IPS-18a (cell line): ENCODE results near the gene ERI2.

ENCODE experiments used
- H3K27ac ChIP-seq: one replicate; pipeline ENCODE4 v1.5.1; 2013; ENCODE audit warnings: low read length
- H3K27me3 ChIP-seq: one replicate; pipeline ENCODE4 v1.6.1; 2013; ENCODE audit warnings: mild to moderate bottlenecking, low read length; ENCODE audit not compliant: control insufficient read depth, insufficient read depth
- H3K36me3 ChIP-seq: one replicate; pipeline ENCODE4 v1.6.1; 2013; ENCODE audit warnings: low read depth, low read length; ENCODE audit not compliant: control insufficient read depth
- H3K4me1 ChIP-seq: one replicate; pipeline ENCODE4 v1.6.1; 2013; ENCODE audit warnings: low read depth, low read length; ENCODE audit not compliant: control insufficient read depth
- H3K4me3 ChIP-seq: one replicate; pipeline ENCODE4 v1.5.1; 2013; ENCODE audit warnings: low read length
- H3K9ac ChIP-seq: one replicate; pipeline ENCODE4 v1.6.1; 2013; ENCODE audit warnings: mild to moderate bottlenecking, low read length, moderate library complexity
- H3K9me3 ChIP-seq: one replicate; pipeline ENCODE4 v1.6.1; 2013; ENCODE audit warnings: low read depth, low read length; ENCODE audit not compliant: control insufficient read depth

ERI2 gene

GRCh38 chr16:20806168-20807050, at the start of gene ERI2, which contains the start of gene REXO5:
ERI2 (minus strand) TSS chr16:20806472; CDS start chr16:20806430, 42 bp downstream.
REXO5 (plus strand) TSS chr16:20806527; CDS start chr16:20806954, 427 bp downstream.
- no peaks in the 10 kb centered on the region for H3K27me3 ChIP-seq
- H3K4me3 ChIP-seq, result peak within 1 kb of the TSS; percentile 89
- no peaks in the 10 kb centered on the region for H3K9me3 ChIP-seq
- peak within 1 kb of the TSS; percentile 69 for H3K27ac ChIP-seq
- H3K4me1 ChIP-seq, result no peaks in the 10 kb centered on the region
- peak within 1 kb of the TSS; percentile 92 for H3K9ac ChIP-seq
- no peaks in the 10 kb centered on the region for H3K36me3 ChIP-seq

GRCh38 chr16:20854963-20855362, 48.7 kb upstream of the ERI2 start:
- Histone ChIP-seq H3K9ac (no peak overlapping the region), H3K4me3 (no peak overlapping the region), H3K9me3 (no peaks in the 10 kb centered on the region), H3K27ac (no peak overlapping the region), H3K27me3 (no peaks in the 10 kb centered on the region), H3K4me1 (peaks cover 13% of the 10 kb centered on the region), H3K36me3 (peaks cover 2% of the 10 kb centered on the region)

- Histone ChIP-seq H3K4me3 (no peak overlapping the region), H3K9me3 (no peaks in the 10 kb centered on the region), H3K27ac (no peak overlapping the region), H3K36me3 (no peaks in the 10 kb centered on the region), H3K27me3 (no peaks in the 10 kb centered on the region), H3K9ac (no peak overlapping the region), H3K4me1 (peaks cover 5% of the 10 kb centered on the region)
These were observed 47.8 kb upstream of the ERI2 start for GRCh38 chr16:20853981-20854620.

GRCh38 chr16:20853143-20853542, 46.9 kb upstream of the ERI2 start:
- Histone ChIP-seq H3K36me3 (no peaks in the 10 kb centered on the region), H3K9ac (no peak overlapping the region), H3K4me3 (no peak overlapping the region), H3K27ac (no peak overlapping the region), H3K4me1 (peaks cover 4% of the 10 kb centered on the region), H3K27me3 (no peaks in the 10 kb centered on the region), H3K9me3 (no peaks in the 10 kb centered on the region)

- Histone ChIP-seq H3K36me3 (no peaks in the 10 kb centered on the region), H3K4me1 (no peaks in the 10 kb centered on the region), H3K27me3 (no peaks in the 10 kb centered on the region), H3K27ac (no peak overlapping the region), H3K9ac (no peak overlapping the region), H3K4me3 (no peak overlapping the region), H3K9me3 (no peaks in the 10 kb centered on the region)
These were observed 45.3 kb upstream of the ERI2 start for GRCh38 chr16:20851601-20852000.

- H3K9me3 ChIP-seq, result no peaks in the 10 kb centered on the region
- H3K4me1 ChIP-seq, result no peaks in the 10 kb centered on the region
- H3K4me3 ChIP-seq, result no peak overlapping the region
- H3K9ac ChIP-seq, result no peak overlapping the region
- no peaks in the 10 kb centered on the region for H3K27me3 ChIP-seq
- no peaks in the 10 kb centered on the region for H3K36me3 ChIP-seq
- H3K27ac ChIP-seq, result no peak overlapping the region
These were observed 44.7 kb upstream of the ERI2 start for GRCh38 chr16:20850981-20851380.

- Histone ChIP-seq H3K9ac (no peak overlapping the region), H3K9me3 (no peaks in the 10 kb centered on the region), H3K4me3 (no peak overlapping the region), H3K27ac (no peak overlapping the region), H3K4me1 (no peaks in the 10 kb centered on the region), H3K36me3 (no peaks in the 10 kb centered on the region), H3K27me3 (no peaks in the 10 kb centered on the region)
These were observed 43.5 kb upstream of the ERI2 start for GRCh38 chr16:20849589-20850390.

- H3K4me3 ChIP-seq, result no peak overlapping the region
- H3K27me3 ChIP-seq, result no peaks in the 10 kb centered on the region
- no peak overlapping the region for H3K27ac ChIP-seq
- no peaks in the 10 kb centered on the region for H3K9me3 ChIP-seq
- H3K9ac ChIP-seq, result no peak overlapping the region
- H3K4me1 ChIP-seq, result no peaks in the 10 kb centered on the region
- no peaks in the 10 kb centered on the region for H3K36me3 ChIP-seq
These were observed 41.3 kb upstream of the ERI2 start for GRCh38 chr16:20847550-20847949.

- Histone ChIP-seq H3K4me1 (no peaks in the 10 kb centered on the region), H3K27me3 (no peaks in the 10 kb centered on the region), H3K27ac (no peak overlapping the region), H3K9ac (no peak overlapping the region), H3K9me3 (no peaks in the 10 kb centered on the region), H3K4me3 (no peak overlapping the region), H3K36me3 (no peaks in the 10 kb centered on the region)
These were observed 40.3 kb upstream of the ERI2 start for GRCh38 chr16:20846551-20846950.

- H3K9ac ChIP-seq, result no peak overlapping the region
- H3K4me1 ChIP-seq, result no peaks in the 10 kb centered on the region
- H3K27me3 ChIP-seq, result no peaks in the 10 kb centered on the region
- H3K4me3 ChIP-seq, result no peak overlapping the region
- H3K36me3 ChIP-seq, result peaks cover 3% of the 10 kb centered on the region
- no peaks in the 10 kb centered on the region for H3K9me3 ChIP-seq
- H3K27ac ChIP-seq, result no peak overlapping the region
These were observed 39.8 kb upstream of the ERI2 start for GRCh38 chr16:20846030-20846429.

- H3K27ac ChIP-seq, result no peak overlapping the region
- peaks cover 13% of the 10 kb centered on the region for H3K36me3 ChIP-seq
- no peaks in the 10 kb centered on the region for H3K27me3 ChIP-seq
- H3K9ac ChIP-seq, result no peak overlapping the region
- H3K4me3 ChIP-seq, result no peak overlapping the region
- H3K4me1 ChIP-seq, result no peaks in the 10 kb centered on the region
- H3K9me3 ChIP-seq, result no peaks in the 10 kb centered on the region
These were observed 38.3 kb upstream of the ERI2 start for GRCh38 chr16:20844588-20844987.
